NCI-H748 (cell line): ENCODE results near the gene ADARB2.

Source experiments
- DNase-seq: peaks from one replicate; lab custom pipeline; 2025; ENCODE audit not compliant: unreplicated experiment; lab: John Stamatoyannopoulos, UW

Gene ADARB2

GRCh38 chr10:1532636-1533035 is 204.7 kb downstream of the ADARB2 start:
- DNase-seq, result peak; percentile 14

GRCh38 chr10:1531883-1532597 is 205.3 kb downstream of the ADARB2 start:
- no peak for DNase-seq

GRCh38 chr10:1530871-1531517 is 206.3 kb downstream of the ADARB2 start:
- DNase-seq, result no peak

- DNase-seq, result no peak
Observed at GRCh38 chr10:1529806-1530413, 207.4 kb downstream of the ADARB2 start.

- no peak for DNase-seq
Observed at GRCh38 chr10:1527951-1528350, 209.4 kb downstream of the ADARB2 start.

- no peak for DNase-seq
Observed at GRCh38 chr10:1526436-1527055, 210.8 kb downstream of the ADARB2 start.

GRCh38 chr10:1525354-1526162 is 211.8 kb downstream of the ADARB2 start:
- no peak for DNase-seq

GRCh38 chr10:1524540-1524939 is 212.8 kb downstream of the ADARB2 start:
- peak; percentile 64 for DNase-seq

- DNase-seq, result no peak
Observed at GRCh38 chr10:1523221-1523620, 214.1 kb downstream of the ADARB2 start.

GRCh38 chr10:1522237-1522636 is 215.1 kb downstream of the ADARB2 start:
- no peak for DNase-seq

GRCh38 chr10:1521741-1522140 is 215.6 kb downstream of the ADARB2 start:
- no peak for DNase-seq

- DNase-seq, result no peak
Observed at GRCh38 chr10:1520909-1521565, 216.3 kb downstream of the ADARB2 start.

- DNase-seq, result no peak
Observed at GRCh38 chr10:1519391-1519790, 217.9 kb downstream of the ADARB2 start.

GRCh38 chr10:1517684-1518083 is 219.6 kb downstream of the ADARB2 start:
- DNase-seq, result no peak

GRCh38 chr10:1516492-1517165 is 220.7 kb downstream of the ADARB2 start:
- DNase-seq, result peak; percentile 32

GRCh38 chr10:1515780-1516491 is 221.4 kb downstream of the ADARB2 start:
- peak; percentile 86 for DNase-seq

GRCh38 chr10:1515121-1515779 is 222.1 kb downstream of the ADARB2 start:
- no peak for DNase-seq

GRCh38 chr10:1514681-1515080 is 222.6 kb downstream of the ADARB2 start:
- DNase-seq, result no peak

- DNase-seq, result no peak
Observed at GRCh38 chr10:1513221-1513620, 224.1 kb downstream of the ADARB2 start.
